SK-N-SH treated with all-trans-retinoic acid at 6 μM for 48 hours (cell line): ENCODE measurements around the gene GRAPL.
"Not testable (repeated sequence)": the region's sequence is repeated elsewhere in the genome, so short reads cannot be mapped to it uniquely, and the experiment has no call there.

ENCODE experiments used
- ARNTL ChIP-seq: fragments of 450-650 bp; formaldehyde crosslinking; IDR thresholded peaks from 2 replicates; pipeline ENCODE4 v1.5.0; 2020; ENCODE audit warnings: low read depth, mild to moderate bottlenecking, moderate library complexity, borderline replicate concordance
- CREB5 ChIP-seq: fragments of 250-450 bp; sonication (Bioruptor Pico); IDR thresholded peaks from 2 replicates; pipeline ENCODE4 v1.5.1; 2020; ENCODE audit warnings: low read depth, mild to moderate bottlenecking, moderate library complexity
- CSRNP3 ChIP-seq: fragments of 250-450 bp; sonication (Bioruptor Pico); IDR thresholded peaks from 2 replicates; pipeline ENCODE4 v1.5.1; 2021; ENCODE audit warnings: mild to moderate bottlenecking, moderate library complexity
- GLIS3 ChIP-seq: fragments of 250-450 bp; sonication (Bioruptor Pico); IDR thresholded peaks from 2 replicates; pipeline ENCODE4 v1.5.0; 2020; ENCODE audit warnings: mild to moderate bottlenecking, moderate library complexity
- OSR1 ChIP-seq: fragments of 250-450 bp; sonication (Bioruptor Pico); IDR thresholded peaks from 2 replicates; pipeline ENCODE4 v1.8.0; 2022; ENCODE audit warnings: moderate library complexity, mild to moderate bottlenecking, inconsistent platforms
- PATZ1 ChIP-seq: fragments of 250-450 bp; sonication (Bioruptor Pico); IDR thresholded peaks from 2 replicates; pipeline ENCODE4 v1.8.0; 2020; ENCODE audit warnings: mild to moderate bottlenecking, moderate library complexity, borderline replicate concordance
- POU6F1 ChIP-seq: fragments of 250-450 bp; sonication (Bioruptor Pico); IDR thresholded peaks from 2 replicates; pipeline ENCODE4 v1.8.0; 2021; ENCODE audit warnings: low read depth, mild to moderate bottlenecking, moderate library complexity, borderline replicate concordance
- RARB ChIP-seq: fragments of 250-450 bp; sonication (Bioruptor Pico); IDR thresholded peaks from 2 replicates; pipeline ENCODE4 v1.8.0; 2021; ENCODE audit warnings: mild to moderate bottlenecking, moderate library complexity
- SNAI2 ChIP-seq: fragments of 250-450 bp; sonication (Bioruptor Pico); IDR thresholded peaks from 2 replicates; pipeline ENCODE4 v1.5.0; 2020; ENCODE audit warnings: mild to moderate bottlenecking, moderate library complexity
- TOX ChIP-seq: fragments of 250-450 bp; sonication (Bioruptor Pico); IDR thresholded peaks from 2 replicates; pipeline ENCODE4 v1.8.0; 2021; ENCODE audit warnings: mild to moderate bottlenecking, moderate library complexity, borderline replicate concordance
- ZC3H10 ChIP-seq: fragments of 250-450 bp; sonication (Bioruptor Pico); IDR thresholded peaks from 2 replicates; pipeline ENCODE4 v1.5.1; 2021; ENCODE audit warnings: mild to moderate bottlenecking, moderate library complexity
- ZFP3 ChIP-seq: fragments of 250-450 bp; sonication (Bioruptor Pico); IDR thresholded peaks from 2 replicates; pipeline ENCODE4 v1.5.0; 2020; ENCODE audit warnings: mild to moderate bottlenecking, moderate library complexity
- ZFP30 ChIP-seq: fragments of 450-650 bp; formaldehyde crosslinking; IDR thresholded peaks from 2 replicates; pipeline ENCODE4 v1.5.0; 2022; ENCODE audit warnings: mild to moderate bottlenecking, moderate library complexity
- ZNF70 ChIP-seq: fragments of 450-650 bp; formaldehyde crosslinking; IDR thresholded peaks from 2 replicates; pipeline ENCODE4 v1.5.0; 2020; ENCODE audit warnings: mild to moderate bottlenecking, moderate library complexity

GRCh38 chr17:19111801-19112458, 15.5 kb upstream of the GRAPL start:
- TF ChIP-seq ZFP3; OSR1 (CRISPR knock-in tag); SNAI2 (CRISPR knock-in tag): not testable (repeated sequence)
- TF ChIP-seq ZC3H10 (peak; percentile 99), ZNF70 (peak; percentile 93), CREB5 (CRISPR knock-in tag) (peak; percentile 98), PATZ1 (CRISPR knock-in tag) (peak; percentile 99), ZFP30 (CRISPR knock-in tag) (peak; percentile 86), CSRNP3 (peak; percentile 99), RARB (CRISPR knock-in tag) (peak; percentile 99), POU6F1 (CRISPR knock-in tag) (peak; percentile 96; the same call in 1 of the 2 replicates), TOX (peak; percentile 99), GLIS3 (CRISPR knock-in tag) (peak; percentile 99), ARNTL (CRISPR knock-in tag) (peak; percentile 96)
